T-helper 22 cell (primary cell): Measurements from ENCODE around the gene PSMB10.
"Not testable (repeated sequence)": the region's sequence is repeated elsewhere in the genome, so short reads cannot be mapped to it uniquely, and the experiment has no call there.

ENCODE experiments used
- DNase-seq: peaks from one replicate; pipeline ENCODE4 v3.0.0-alpha.2; 2020; ENCODE audit warnings: low read depth

Gene PSMB10

DNA sequence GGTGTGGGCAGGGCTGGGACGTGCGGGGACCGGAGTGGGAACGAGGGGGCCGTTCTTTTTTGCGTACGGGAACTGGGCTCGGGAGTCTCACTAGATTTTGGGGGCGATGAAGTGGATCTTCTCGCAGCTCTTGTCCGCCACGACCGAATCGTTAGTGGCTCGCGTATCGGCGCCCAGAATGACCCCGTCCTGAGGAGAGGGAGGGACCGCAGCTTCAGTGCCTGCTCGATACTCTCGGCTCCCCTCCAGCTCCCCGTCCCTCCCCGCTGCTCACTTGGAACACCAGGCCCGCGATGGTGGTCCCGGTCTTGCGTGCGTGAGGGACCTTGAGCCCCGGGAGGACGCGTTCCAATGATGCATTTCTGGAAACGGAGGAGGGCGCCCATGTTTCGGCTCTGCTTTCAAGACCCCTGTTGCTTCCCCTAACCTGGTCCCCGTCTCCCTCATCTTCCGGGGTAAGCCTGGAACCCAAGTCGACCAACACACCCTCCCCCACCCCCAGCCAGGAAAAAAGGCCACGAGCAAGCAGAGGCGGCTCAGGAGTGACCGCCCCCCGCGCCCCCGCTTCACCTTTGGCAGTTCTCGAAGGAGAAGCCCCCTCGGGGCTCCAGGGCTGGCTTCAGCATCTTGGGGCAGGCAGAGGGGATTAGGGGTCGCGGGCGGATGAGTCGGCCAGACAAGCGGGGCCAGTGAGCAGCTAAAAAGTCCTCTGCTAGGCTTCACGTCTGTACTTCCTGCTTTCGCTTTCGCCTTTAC is at the start of gene PSMB10:
Gene PSMB10 (minus strand): TSS at position 727 of the 756 bp plus-strand sequence. CDS start 101 bp downstream, at position 626.
- DNase-seq = no peak

DNA sequence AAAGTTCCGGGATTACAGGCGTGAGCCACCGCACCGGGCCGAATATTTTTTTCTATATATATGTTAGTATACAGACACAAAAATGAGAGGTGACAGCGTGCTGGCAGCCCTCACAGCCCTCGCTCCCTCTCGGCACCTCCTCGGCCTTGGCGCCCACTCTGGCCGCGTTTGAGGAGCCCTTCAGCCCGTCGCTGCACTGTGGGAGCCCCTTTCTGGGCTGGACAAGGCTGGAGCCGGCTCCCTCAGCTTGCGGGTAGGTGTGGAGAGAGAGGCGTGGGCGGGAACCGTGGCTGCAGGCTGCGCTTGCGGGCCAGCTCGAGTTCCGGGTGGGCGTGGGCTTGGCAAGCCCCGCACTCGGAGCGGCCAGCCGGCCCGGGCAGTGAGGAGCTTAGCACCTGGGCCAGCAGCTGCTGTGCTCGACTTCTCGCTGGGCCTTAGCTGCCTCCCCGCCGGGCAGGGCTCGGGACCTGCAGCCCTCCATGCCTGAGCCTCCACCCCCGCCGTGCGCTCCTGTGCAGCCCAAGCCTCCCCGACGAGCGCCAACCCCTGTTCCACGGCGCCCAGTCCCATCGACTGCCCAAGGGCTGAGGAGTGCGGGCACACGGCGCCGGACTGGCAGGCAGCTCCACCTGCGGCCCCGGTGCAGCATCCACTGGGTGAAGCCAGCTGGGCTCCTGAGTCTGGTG is 45.5 kb upstream of the PSMB10 start:
- DNase-seq = no peak

DNA sequence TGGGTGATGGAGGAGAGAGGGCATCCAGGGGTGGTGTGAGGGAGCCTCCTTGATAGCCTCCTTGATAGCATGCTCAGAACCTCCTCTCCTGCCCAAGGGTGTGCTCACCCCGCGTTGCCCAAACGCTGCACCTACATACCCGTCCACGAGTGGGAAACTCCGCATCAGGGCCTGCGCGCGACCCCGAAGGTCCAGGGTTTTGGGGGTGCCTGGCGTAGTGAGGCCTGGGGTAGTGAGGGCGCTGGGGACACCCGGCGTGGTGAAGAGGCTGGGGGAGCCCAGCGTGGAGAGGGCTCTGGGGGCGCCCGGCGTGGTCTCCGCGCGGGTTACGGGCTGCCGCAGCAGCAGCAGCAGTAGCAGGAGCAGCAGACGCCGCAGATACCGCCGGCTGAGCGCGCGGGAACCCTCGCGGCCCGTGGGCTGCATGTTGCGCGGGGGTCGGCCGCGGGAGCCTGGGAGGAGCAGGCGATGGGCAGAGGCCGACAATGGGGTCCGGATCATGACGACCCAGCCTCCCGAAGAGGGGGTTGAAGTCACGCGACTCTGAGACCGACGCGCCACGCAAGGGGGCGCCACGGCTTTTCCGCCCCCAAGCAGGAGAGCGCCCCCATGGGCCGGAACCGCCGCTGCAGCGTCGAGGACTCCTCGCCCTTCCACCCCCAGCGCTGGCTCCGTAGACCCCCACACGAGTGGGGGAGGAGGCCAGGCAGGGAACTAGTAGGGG is 43.5 kb upstream of the PSMB10 start, which contains the start of gene DPEP3:
Gene DPEP3 (minus strand): TSS at position 545 of the 724 bp plus-strand sequence. CDS start 119 bp downstream, at position 426.
- DNase-seq = no peak

DNA sequence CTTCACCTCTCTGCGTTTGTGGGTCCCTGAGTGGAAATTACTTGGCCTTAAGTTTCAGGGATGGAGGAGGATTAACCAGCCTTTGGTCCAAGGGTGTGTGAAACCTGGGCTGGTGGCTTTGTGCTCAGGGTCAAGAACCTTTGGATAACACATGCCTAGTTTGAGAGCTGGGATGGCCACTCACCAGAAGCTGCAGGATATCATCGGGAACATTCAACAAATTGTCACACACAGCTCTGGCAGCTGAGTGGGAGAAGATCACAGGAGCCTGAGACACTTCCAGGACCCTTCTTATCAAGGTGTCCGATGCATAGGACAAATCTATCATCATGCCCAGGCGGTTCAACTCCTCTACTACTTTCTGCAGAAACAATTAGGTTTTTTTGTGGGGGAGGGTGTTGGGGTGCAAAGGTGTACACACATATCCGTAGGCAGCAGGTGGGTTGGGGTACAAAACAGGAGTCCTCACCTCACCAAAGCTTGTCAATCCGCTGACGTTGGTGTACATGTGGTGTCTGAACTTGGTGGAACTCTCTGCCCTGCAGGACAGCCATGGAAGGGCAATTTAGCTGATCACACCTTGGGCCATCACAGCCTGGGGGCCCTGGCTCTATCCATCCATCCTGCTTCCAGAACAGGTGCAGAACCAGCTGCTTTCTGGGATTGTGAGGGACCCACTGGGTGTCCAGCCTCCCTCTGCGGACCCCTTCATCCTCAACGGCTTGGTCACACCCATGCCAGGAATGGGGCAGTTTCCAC is 41.0 kb upstream of the PSMB10 start:
- DNase-seq = no peak

DNA sequence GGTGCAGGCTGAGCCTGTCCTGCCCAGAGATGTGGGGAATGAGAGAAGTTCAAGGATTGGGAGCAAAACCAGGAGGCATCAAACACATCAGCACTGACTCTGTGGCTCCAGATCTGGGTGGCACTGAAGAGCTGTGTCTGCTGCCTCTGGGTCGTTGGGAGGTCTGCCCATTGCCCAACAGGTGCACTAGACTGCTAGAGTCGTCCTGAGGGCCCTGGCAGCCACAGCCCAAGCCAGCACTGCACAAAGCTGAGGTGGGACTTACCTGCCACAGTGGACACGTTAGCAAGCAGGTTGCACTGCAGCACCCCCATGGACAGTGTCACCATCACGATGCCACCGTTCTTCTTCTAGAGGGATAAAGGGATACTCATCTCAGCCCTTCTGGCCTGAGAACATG is 40.4 kb upstream of the PSMB10 start:
- DNase-seq = no peak

DNA sequence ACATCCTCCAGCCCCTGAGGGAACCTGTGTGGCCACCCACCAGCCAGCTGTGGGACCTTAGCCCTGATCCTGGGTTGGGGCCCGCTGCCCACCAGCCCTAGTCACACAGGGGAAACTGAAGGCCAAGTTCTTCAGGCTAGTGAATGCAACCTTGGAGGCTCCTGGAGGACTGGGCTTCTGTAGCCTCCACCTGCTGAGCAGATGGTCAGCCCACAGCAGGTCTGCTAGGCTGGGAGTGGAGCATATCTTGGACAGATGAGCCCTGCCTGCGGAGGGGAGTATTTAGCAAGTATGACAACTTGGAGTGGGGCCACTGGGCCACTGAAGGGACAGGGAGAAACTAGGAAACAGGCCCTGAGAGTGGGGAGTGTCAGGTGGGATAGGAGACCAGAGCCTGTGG is 39.6 kb upstream of the PSMB10 start:
- DNase-seq = no peak

DNA sequence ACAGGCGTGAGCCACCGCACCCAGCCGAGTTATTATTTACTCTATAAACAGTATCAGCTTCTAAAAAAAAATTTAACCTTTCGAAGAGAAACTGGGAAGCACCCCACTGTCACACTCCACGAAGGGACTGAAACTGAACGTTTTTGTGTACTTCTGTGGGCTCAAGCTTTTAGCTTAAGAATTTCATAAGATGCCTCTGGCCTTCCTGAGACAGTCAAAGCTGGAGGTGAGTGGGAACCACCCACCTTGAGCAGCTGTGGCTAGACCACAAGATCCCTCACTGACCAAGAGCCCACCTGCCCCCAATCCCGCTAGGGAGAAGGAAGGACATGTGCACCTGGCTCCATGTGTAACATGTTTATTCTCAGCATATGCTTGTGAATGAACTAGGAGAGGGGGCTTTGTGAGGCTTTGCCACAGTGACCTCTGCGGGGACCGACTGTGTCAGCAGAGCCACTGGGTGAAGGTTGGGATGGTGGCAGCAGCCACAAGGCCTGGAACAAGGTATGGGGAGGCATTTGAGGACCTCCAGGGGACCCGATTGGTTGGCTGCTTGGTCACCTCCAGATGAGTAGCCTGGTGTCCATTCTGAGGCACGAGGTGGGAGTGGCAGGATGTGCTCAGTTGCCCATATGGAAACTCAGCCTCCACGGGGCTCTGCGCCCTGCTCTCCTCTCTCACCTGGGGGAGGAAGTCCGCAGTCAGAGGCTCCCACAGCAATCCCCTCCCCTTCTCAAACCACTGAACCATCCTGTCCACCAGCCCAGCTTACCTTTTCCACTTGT is 38.9 kb upstream of the PSMB10 start:
- DNase-seq = no peak

DNA sequence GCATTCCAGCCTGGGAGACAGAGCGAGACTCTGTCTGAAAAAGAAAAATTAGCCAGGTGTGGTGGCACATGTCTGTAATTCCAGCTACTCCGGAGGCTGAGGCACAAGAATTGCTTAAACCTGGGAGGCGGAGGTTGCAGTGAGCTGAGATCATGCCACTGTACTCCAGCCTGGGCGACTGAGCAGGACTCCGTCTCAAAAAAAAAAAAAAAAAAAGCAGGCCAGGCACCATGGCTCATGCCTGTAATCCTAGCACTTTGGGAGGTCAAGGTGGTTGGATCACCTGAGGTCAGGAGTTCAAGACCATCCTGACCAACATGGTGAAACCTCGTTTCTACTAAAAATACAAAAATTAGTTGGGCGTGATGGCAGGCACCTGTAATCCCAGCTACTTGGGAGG is 35.6 kb upstream of the PSMB10 start:
- not testable (repeated sequence) for DNase-seq

DNA sequence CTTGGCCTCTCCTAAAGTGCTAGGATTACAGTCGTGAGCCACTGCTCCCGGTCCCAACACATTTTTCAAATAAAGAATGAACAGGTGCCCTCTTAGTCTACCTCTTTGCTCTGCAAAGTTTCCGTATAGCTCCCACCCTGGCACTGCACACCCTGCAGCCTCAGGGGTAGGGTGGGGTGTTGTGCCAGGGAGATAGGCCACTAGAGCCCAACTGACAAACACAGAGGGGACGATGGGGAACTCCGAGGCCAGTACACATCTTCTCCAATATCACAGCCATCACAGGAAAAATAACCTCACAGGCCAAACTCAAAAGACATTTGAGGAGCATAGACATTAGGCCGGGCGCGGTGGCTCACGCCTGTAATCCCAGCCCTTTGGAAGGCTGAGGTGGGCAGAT is 34.5 kb upstream of the PSMB10 start:
- no peak for DNase-seq

DNA sequence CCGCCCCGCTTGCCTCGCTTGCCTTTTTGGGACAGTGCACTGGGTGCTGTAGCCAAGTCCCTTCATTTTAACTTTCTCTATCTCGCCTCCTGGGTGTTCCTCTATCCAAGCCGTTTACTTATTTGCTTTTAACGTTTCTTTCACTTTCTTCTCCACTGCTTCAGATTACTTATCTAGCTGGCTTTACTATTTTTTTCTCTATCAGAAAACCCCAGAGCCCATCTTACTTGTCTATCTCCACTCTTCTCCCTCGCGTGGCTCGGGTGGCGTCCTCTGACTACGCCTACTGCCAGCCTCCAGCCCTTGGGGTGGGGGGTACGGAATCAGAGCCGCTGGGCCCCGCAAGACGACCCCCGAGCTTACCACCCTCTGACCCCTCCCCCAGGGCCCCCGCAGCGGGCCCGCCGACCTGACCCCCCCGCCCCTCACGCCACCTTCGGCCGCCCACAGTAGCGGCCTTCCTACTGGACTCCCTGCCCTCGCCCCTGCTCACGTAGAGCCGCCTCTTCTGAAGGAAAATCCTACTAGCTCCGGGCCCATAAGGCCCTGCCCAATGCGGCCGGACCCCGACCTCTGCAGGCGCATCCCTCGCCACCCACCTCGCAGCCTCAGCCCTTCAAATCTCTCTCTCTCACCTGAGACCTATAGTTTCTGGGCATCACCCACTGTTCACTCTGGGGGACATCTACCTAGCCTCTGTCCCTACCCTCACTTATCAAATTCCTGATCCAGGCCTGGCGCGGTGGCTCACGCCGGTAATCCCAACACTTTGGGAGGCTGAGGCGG is 32.8 kb upstream of the PSMB10 start:
- DNase-seq = no peak

DNA sequence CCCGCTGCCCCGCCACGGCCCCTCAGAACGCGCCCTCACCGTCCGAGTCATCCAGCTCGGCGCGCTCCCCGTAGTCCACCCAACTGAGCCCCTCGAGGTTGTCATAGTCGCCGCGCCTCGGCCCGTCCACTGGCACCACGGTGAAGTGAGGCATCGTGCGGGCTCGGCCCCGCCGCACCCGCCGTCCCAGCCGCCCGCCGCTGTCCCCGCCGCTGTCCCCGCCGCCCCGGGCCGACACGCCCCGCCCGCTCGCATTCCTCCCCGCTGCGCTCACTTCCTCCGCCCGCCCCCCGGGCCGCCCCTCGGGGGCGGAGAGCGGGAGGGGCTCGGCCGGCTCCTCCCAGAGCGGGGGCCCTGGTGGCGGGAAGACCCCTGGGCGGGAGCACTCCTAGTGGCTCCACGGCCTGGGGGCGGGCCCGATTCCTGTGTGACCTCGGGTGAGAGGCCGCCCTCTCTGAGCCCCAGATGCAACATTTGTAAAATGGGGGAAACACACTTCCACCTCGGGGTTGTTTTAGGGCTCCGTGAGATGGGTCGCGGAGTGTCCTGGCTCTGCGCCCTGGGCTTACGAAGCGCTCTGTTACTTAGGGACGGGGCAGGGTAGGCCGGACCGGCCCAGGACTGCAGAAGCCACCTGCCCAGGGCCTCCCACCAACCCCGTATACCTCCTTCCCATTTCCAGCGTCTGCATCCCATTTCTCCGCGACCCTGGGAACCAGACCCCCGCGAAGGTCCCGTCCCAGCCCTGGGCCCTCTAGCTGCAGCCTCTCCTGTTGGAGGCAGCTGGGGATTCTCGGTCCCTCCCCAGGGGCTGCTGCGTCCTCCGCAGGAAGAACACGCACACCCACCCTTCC is 32.0 kb upstream of the PSMB10 start, which contains the start of gene SLC12A4:
Gene SLC12A4 (minus strand): TSS at position 238 of the 854 bp plus-strand sequence. CDS start 84 bp downstream, at position 154.
- DNase-seq = peak; percentile 84

DNA sequence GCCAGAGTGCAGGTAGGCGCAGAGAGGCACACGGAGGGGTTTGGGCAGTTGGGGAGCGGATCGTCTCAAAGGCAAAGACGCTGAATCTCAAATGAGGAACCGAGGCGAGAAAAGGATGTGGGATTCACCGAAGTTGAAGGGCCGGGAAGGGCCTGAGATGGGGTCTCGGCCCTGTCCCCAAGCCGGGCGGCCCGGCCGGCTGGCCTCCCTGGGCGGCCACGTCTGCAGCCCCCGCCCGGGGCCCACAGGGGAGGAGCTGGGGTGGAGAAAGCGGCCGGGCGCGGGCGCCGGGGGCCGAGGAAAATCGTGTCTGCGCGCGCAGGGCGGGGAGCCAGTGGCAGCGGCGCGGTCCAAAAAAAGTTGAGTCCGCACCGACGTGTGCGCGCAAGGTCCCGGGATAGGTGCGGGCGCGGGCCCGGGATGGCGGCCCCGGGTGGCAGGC is 31.3 kb upstream of the PSMB10 start:
- peak; percentile 21 for DNase-seq

DNA sequence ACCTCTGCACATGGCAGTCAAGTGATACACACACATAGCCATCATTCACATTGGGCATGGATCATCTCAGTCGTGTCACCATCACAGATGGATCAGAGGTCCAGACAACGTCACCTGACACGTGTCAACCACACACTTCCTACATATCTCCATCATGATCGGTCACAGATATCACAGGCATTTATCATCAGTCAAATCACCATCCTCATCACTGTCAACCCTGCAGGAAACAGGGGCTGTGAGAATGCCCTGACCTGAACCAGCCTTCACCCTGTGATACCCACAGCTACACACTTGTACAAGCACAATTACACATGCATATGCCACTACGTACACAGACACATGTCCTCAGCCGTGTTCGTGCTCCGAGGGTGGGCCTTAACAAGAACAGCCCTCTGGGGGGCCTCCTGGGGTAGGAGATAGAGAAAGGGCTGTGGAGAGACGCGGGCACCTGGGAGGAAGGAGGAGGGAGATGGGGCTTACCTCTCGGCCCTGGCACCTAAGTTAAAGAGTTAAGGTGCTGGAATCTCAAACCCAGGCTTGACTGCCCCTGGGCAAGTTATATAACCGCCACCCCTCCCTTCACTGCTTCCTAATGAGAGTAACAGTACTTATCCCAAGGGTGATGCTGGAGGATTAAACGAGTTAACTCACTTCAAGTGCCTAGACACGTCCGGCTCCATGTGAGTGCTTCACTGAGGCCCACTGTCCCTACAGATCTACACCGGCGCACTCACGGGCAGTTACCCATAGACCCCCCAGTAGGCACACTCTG is 30.7 kb upstream of the PSMB10 start:
- peak; percentile 21 for DNase-seq

DNA sequence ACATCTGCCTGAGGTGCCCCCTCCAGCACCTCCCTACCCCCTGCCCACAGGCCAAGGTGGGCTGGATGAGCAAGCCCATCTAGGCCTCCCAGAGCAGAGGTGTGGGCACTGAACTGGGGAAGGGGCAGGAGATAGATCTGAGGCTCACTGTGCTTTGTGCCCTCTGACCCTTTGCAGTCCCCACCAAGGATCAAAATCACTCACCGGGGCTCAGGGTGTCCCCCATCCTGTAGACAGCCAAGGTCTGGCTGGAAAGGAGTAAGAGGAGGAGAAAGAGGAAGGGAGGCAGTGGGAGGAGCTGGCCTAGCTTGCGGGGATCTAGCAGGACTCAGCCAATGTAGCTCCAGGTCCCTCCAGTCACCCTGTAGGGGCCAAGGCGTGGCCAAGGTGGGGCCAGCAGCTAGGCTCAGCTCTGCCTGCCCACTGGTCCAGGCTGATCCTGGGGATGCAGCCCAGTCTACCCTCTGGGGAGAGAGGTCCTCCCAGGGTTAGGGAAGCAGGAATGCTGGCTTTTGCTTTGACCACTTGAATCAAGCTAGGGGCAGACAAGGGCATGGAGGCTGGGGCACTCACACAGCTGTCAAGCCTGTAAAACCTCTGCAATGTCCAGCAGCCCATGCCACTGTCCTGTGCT is 30.0 kb upstream of the PSMB10 start:
- DNase-seq = no peak

DNA sequence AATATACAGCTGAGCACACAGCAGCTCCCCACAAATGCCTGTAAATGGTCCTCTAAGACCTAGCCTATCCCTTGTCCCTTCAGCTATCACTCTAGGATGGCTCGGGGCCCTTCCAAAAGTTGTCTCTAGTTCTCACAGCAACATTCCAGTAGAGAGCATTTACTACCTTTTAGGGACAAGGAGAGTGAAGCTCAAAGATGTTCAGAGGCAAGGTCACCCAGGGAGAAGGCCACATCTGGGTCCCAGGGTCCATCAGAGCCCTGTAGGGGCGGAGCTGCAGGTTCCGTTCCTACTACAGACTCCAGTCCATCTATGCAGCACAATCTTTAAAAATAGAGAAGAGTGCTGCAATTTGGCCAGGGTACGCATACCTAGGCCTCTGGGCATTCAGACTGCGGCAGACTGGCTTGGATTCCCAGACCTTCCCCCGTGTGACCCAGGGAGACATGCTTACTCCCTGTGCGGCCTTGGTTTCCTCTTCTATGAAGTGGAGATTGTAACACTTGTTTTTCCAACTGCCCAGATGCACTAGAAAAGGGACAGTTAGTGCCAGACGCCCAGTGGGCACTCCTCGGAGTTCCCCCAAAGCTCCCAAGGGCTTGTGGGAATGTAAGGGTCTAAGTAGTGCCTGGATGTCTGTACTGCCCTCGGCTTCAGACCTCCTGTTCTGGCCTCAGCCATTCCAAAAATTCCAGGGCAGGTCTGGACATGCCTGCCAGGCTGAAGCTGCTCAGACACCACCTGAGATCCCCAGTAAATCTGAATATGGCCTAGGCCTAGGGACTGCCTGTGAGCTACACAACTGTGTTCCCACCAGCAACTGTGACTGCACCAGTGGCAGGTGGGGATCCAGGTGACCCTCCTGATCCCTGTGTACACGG is 29.3 kb upstream of the PSMB10 start:
- no peak for DNase-seq

DNA sequence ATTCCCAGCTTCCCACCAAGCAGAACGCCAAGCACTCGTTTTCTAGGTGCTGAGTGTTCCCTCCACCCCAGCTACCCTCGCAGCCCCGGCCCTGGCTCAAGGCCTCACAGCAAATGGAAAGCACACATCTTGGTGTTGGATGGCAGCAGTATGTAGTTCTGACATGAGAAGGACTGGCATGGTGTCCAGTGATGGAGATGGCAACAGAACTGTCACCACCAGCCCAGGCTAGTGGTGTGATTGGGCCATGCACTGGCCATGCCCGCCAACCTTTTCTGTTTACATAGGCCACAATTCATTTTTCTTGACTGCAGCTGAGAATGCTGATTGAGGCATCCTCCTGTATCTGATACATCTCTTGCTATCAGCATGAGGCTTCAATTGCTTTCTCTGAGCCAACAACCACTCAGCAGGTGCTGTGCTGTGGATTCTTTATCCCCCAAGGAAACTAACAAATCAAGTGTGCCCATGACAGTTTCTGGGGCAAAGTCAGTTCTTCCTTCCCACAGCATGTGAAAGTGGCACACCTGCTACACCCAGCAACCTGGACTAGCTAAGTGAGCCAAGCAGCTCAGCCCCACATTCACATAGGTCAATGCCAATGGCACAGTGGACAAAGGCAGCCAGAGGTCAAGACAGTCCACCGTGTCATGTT is 28.0 kb upstream of the PSMB10 start:
- no peak for DNase-seq
